SK-N-SH treated with all-trans-retinoic acid at 6 μM for 48 hours (cell line): ENCODE results near the gene NCKAP5.

Experiments
- ATAC-seq: fragments of 200-7000 bp; cut with Tn5 transposase; 3 replicates; pipeline ENCODE4 v1.9.1; 2020; ENCODE audit warnings: mild to moderate bottlenecking, moderate library complexity
- ARNTL ChIP-seq: fragments of 450-650 bp; formaldehyde crosslinking; IDR thresholded peaks from 2 replicates; pipeline ENCODE4 v1.5.0; 2020; ENCODE audit warnings: low read depth, mild to moderate bottlenecking, moderate library complexity, borderline replicate concordance
- BACH2 ChIP-seq: fragments of 250-450 bp; sonication (Bioruptor Pico); IDR thresholded peaks from 2 replicates; pipeline ENCODE4 v1.9.0; 2021; ENCODE audit warnings: mild to moderate bottlenecking, borderline replicate concordance
- ESRRG ChIP-seq: fragments of 250-450 bp; sonication (Bioruptor Pico); IDR thresholded peaks from 2 replicates; pipeline ENCODE4 v1.6.1; 2021; ENCODE audit warnings: mild to moderate bottlenecking
- GLIS3 ChIP-seq: fragments of 250-450 bp; sonication (Bioruptor Pico); IDR thresholded peaks from 2 replicates; pipeline ENCODE4 v1.5.0; 2020; ENCODE audit warnings: mild to moderate bottlenecking, moderate library complexity
- ISL1 ChIP-seq: fragments of 250-450 bp; sonication (Bioruptor Pico); IDR thresholded peaks from 2 replicates; pipeline ENCODE4 v2.1.2; 2022; ENCODE audit warnings: mild to moderate bottlenecking, moderate library complexity
- OSR1 ChIP-seq: fragments of 250-450 bp; sonication (Bioruptor Pico); IDR thresholded peaks from 2 replicates; pipeline ENCODE4 v1.8.0; 2022; ENCODE audit warnings: moderate library complexity, mild to moderate bottlenecking, inconsistent platforms
- POU6F1 ChIP-seq: fragments of 250-450 bp; sonication (Bioruptor Pico); IDR thresholded peaks from 2 replicates; pipeline ENCODE4 v1.8.0; 2021; ENCODE audit warnings: low read depth, mild to moderate bottlenecking, moderate library complexity, borderline replicate concordance
- PPARA ChIP-seq: fragments of 250-450 bp; sonication (Bioruptor Pico); IDR thresholded peaks from 2 replicates; pipeline ENCODE4 v1.5.0; 2020; ENCODE audit warnings: mild to moderate bottlenecking, borderline replicate concordance
- RARB ChIP-seq: fragments of 250-450 bp; sonication (Bioruptor Pico); IDR thresholded peaks from 2 replicates; pipeline ENCODE4 v1.8.0; 2021; ENCODE audit warnings: mild to moderate bottlenecking, moderate library complexity
- SNAI2 ChIP-seq: fragments of 250-450 bp; sonication (Bioruptor Pico); IDR thresholded peaks from 2 replicates; pipeline ENCODE4 v1.5.0; 2020; ENCODE audit warnings: mild to moderate bottlenecking, moderate library complexity
- TCF4 ChIP-seq: fragments of 250-450 bp; sonication (Bioruptor Pico); IDR thresholded peaks from 2 replicates; pipeline ENCODE4 v1.8.0; 2021; ENCODE audit warnings: mild to moderate bottlenecking, moderate library complexity, borderline replicate concordance
- ZFP3 ChIP-seq: fragments of 250-450 bp; sonication (Bioruptor Pico); IDR thresholded peaks from 2 replicates; pipeline ENCODE4 v1.5.0; 2020; ENCODE audit warnings: mild to moderate bottlenecking, moderate library complexity
- ZFP30 ChIP-seq: fragments of 450-650 bp; formaldehyde crosslinking; IDR thresholded peaks from 2 replicates; pipeline ENCODE4 v1.5.0; 2022; ENCODE audit warnings: mild to moderate bottlenecking, moderate library complexity
- ZNF8 ChIP-seq: fragments of 450-650 bp; formaldehyde crosslinking; IDR thresholded peaks from 2 replicates; pipeline ENCODE4 v1.5.0; 2020; ENCODE audit warnings: mild to moderate bottlenecking, moderate library complexity
- TF ChIP-seq, protein P1 (sequence below): fragments of 250-450 bp; sonication (Bioruptor Pico); IDR thresholded peaks from 2 replicates; pipeline ENCODE4 v1.5.1; 2021; ENCODE audit warnings: mild to moderate bottlenecking, moderate library complexity
- TF ChIP-seq, protein P2 (sequence below): fragments of 250-450 bp; sonication (Bioruptor Pico); IDR thresholded peaks from 2 replicates; pipeline ENCODE4 v1.5.0; 2020; ENCODE audit warnings: mild to moderate bottlenecking, moderate library complexity
- TF ChIP-seq, protein P3 (sequence below): fragments of 250-450 bp; sonication (Bioruptor Pico); IDR thresholded peaks from 2 replicates; pipeline ENCODE4 v1.5.1; 2020; ENCODE audit warnings: low read depth, mild to moderate bottlenecking, moderate library complexity

NCKAP5 gene

DNA sequence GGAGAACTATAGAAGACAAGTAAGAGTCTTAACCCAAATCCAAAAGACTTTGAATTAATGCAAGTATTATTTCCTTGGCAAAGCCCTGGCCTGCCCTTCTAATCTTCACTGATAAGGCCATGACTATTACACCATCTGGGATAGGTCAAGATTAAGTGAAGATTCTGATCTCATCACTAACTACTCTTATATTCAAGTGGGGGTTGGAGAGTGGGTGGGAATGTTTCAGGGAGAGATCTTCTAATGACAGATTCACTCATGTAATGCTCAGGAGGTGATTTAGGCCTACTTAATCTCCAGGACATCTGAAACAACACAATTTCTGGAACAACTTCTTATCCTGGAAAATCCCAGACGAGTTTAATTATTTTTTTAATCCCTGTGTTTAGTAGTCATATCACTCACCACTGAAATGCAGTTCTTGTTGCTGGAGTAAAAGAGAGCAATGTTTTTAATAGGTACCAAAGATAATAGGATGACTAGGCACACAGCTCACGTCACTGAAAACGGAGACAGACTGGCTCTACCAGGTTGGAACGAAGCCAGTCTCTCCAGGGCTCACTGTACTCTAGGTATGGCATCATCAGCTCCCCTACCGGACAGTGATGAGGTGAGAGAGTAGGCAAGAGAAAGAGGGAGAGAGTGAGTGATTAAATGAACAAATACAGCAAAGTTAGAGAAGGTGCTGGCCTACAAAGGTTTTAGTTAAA, 133.1 kb downstream of the NCKAP5 start (continued):
- TF ChIP-seq, protein P1, sequence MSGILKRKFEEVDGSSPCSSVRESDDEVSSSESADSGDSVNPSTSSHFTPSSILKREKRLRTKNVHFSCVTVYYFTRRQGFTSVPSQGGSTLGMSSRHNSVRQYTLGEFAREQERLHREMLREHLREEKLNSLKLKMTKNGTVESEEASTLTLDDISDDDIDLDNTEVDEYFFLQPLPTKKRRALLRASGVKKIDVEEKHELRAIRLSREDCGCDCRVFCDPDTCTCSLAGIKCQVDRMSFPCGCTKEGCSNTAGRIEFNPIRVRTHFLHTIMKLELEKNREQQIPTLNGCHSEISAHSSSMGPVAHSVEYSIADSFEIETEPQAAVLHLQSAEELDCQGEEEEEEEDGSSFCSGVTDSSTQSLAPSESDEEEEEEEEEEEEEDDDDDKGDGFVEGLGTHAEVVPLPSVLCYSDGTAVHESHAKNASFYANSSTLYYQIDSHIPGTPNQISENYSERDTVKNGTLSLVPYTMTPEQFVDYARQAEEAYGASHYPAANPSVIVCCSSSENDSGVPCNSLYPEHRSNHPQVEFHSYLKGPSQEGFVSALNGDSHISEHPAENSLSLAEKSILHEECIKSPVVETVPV (CRISPR knock-in tag) = peak; percentile 21; the same call in 1 of the 2 replicates
- no peak for TF ChIP-seq PPARA
- TF ChIP-seq ARNTL (CRISPR knock-in tag) = no peak
- TF ChIP-seq ISL1 = peak; percentile 75
- TF ChIP-seq, protein P2, sequence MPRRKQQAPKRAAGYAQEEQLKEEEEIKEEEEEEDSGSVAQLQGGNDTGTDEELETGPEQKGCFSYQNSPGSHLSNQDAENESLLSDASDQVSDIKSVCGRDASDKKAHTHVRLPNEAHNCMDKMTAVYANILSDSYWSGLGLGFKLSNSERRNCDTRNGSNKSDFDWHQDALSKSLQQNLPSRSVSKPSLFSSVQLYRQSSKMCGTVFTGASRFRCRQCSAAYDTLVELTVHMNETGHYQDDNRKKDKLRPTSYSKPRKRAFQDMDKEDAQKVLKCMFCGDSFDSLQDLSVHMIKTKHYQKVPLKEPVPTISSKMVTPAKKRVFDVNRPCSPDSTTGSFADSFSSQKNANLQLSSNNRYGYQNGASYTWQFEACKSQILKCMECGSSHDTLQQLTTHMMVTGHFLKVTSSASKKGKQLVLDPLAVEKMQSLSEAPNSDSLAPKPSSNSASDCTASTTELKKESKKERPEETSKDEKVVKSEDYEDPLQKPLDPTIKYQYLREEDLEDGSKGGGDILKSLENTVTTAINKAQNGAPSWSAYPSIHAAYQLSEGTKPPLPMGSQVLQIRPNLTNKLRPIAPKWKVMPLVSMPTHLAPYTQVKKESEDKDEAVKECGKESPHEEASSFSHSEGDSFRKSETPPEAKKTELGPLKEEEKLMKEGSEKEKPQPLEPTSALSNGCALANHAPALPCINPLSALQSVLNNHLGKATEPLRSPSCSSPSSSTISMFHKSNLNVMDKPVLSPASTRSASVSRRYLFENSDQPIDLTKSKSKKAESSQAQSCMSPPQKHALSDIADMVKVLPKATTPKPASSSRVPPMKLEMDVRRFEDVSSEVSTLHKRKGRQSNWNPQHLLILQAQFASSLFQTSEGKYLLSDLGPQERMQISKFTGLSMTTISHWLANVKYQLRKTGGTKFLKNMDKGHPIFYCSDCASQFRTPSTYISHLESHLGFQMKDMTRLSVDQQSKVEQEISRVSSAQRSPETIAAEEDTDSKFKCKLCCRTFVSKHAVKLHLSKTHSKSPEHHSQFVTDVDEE (CRISPR knock-in tag) = 0 out of 2 replicates have a peak, but pooled peaks have one; percentile 8
- TF ChIP-seq, all 23 proteins: peak for 5

DNA sequence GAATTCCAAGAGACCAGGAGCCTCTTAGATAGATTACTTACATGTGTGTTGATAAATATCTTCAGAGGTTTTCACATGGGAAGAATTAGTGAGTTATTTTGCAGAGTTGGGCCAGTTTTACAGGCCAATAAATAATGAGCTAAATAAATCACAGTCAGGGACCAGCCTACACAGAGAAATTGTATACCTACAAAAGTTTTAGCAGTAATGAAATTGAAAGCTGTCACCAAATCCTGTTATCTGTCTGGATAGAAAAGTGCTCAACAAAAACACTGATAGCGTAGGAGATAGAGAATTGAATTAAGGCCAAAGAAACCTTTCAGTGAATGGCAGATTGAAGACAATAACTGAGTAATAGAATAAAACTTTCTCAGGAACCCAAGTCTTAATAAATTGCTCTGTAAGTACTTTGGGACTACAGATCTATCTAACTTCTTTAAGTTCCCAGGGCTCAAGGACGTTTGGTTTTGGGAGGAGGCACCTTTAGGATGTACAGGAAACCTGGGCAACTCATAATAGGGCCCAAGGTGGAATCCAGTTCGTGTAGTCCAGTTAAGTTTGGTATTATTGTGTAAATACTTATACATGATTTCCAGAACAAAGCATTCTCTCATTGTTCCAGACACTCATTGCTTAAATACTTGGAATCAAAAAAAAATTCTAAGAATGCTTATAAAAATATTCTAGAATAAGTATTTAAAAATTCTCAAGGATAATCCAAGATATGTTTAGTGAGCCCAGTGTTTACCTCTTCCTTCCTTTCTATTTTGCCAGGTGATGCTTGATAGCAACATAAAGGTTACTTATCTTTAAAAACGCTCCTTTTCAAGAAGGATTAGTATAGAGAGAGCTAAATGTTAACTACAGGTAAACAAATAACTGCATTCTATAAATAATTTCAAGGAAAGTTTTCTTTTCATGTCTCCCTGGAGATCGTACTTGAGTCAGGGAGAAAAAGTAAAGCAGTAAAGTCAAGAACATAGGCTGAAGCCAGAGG, 134.5 kb downstream of the NCKAP5 start:
- TF ChIP-seq GLIS3 (CRISPR knock-in tag) (0 out of 2 replicates have a peak, but pooled peaks have one; percentile 4), ZFP3 (CRISPR knock-in tag) (peak; percentile 81), POU6F1 (CRISPR knock-in tag) (no peak), ISL1 (peak; percentile 90), TCF4 (CRISPR knock-in tag) (peak; percentile 58)
- TF ChIP-seq, protein P1 (CRISPR knock-in tag) = no peak
- TF ChIP-seq, protein P2 (CRISPR knock-in tag) = peak; percentile 68; the same call in 1 of the 2 replicates
- TF ChIP-seq, protein P3, sequence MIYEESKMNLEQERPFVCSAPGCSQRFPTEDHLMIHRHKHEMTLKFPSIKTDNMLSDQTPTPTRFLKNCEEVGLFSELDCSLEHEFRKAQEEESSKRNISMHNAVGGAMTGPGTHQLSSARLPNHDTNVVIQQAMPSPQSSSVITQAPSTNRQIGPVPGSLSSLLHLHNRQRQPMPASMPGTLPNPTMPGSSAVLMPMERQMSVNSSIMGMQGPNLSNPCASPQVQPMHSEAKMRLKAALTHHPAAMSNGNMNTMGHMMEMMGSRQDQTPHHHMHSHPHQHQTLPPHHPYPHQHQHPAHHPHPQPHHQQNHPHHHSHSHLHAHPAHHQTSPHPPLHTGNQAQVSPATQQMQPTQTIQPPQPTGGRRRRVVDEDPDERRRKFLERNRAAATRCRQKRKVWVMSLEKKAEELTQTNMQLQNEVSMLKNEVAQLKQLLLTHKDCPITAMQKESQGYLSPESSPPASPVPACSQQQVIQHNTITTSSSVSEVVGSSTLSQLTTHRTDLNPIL = peak; percentile 39; the same call in 1 of the 2 replicates
- no peak for ATAC-seq

- TF ChIP-seq ZNF8 (CRISPR knock-in tag) = no peak
- no peak for TF ChIP-seq POU6F1 (CRISPR knock-in tag)
- no peak for TF ChIP-seq ZFP30 (CRISPR knock-in tag)
- TF ChIP-seq PPARA = no peak
- TF ChIP-seq SNAI2 (CRISPR knock-in tag) = no peak
- no peak for TF ChIP-seq BACH2 (CRISPR knock-in tag)
- TF ChIP-seq GLIS3 (CRISPR knock-in tag) = no peak
- no peak for TF ChIP-seq RARB (CRISPR knock-in tag)
- no peak for TF ChIP-seq TCF4 (CRISPR knock-in tag)
- TF ChIP-seq ESRRG (CRISPR knock-in tag) = no peak
- TF ChIP-seq OSR1 (CRISPR knock-in tag) = no peak
- TF ChIP-seq, protein P3 = no peak
- no peak for ATAC-seq
These were observed 135.5 kb downstream of the NCKAP5 start for GRCh38 chr2:133432778-133433177.
